HG02763 (cell line): Measurements from ENCODE around the gene ETAA1.

Source experiments
- ATAC-seq: cut with Tn5 transposase; IDR thresholded peaks from one replicate; pipeline ENCODE4 v1.9.1; 2021; ENCODE audit warnings: mild to moderate bottlenecking, moderate library complexity; ENCODE audit not compliant: unreplicated experiment

The ETAA1 gene

GRCh38 chr2:67437114-67437513, 40.0 kb downstream of the ETAA1 start:
- ATAC-seq = no peak

- ATAC-seq = no peak
These were observed 41.2 kb downstream of the ETAA1 start for GRCh38 chr2:67438337-67438736.

GRCh38 chr2:67445652-67446268, 48.6 kb downstream of the ETAA1 start:
- no peak for ATAC-seq

- no peak for ATAC-seq
These were observed 49.4 kb downstream of the ETAA1 start for GRCh38 chr2:67446491-67446911.

- ATAC-seq = no peak
These were observed 51.5 kb downstream of the ETAA1 start for GRCh38 chr2:67448648-67449047.

GRCh38 chr2:67451086-67451832, 54.1 kb downstream of the ETAA1 start:
- no peak for ATAC-seq

GRCh38 chr2:67453310-67453709, 56.2 kb downstream of the ETAA1 start:
- ATAC-seq = no peak

- ATAC-seq = no peak
These were observed 58.3 kb downstream of the ETAA1 start for GRCh38 chr2:67455219-67456142.

- no peak for ATAC-seq
These were observed 59.3 kb downstream of the ETAA1 start for GRCh38 chr2:67456428-67456827.

GRCh38 chr2:67457699-67458098, 60.6 kb downstream of the ETAA1 start:
- ATAC-seq = no peak

GRCh38 chr2:67459761-67460160, 62.6 kb downstream of the ETAA1 start:
- no peak for ATAC-seq
